ACC112 (cell line): ENCODE results near the gene TAF1.
"Not testable (repeated sequence)": the region's sequence is repeated elsewhere in the genome, so short reads cannot be mapped to it uniquely, and the experiment has no call there.

Experiments
- H2AFZ ChIP-seq: fragments of 200-600 bp; sonication (generic); one replicate; pipeline ENCODE4 v1.6.0; 2017; ENCODE audit warnings: antibody characterized with exemption, low read length; ENCODE audit not compliant: unreplicated experiment
- H3K27ac ChIP-seq: fragments of 200-600 bp; sonication (generic); 2 replicates; pipeline ENCODE4 v1.5.1; 2014; ENCODE audit warnings: low read depth, mild to moderate bottlenecking, antibody characterized with exemption, low read length, moderate library complexity
- H3K27me3 ChIP-seq: fragments of 200-600 bp; sonication (generic); 2 replicates; pipeline ENCODE4 v1.6.1; 2014; ENCODE audit warnings: mild to moderate bottlenecking, antibody characterized with exemption, low read length, moderate library complexity, mixed read lengths; ENCODE audit not compliant: insufficient read depth
- H3K36me3 ChIP-seq: fragments of 200-600 bp; sonication (generic); 2 replicates; pipeline ENCODE4 v1.6.1; 2016; ENCODE audit warnings: mild to moderate bottlenecking, antibody characterized with exemption, low read length, moderate library complexity, mixed read lengths; ENCODE audit not compliant: insufficient read depth
- H3K4me1 ChIP-seq: fragments of 200-600 bp; sonication (generic); one replicate; pipeline ENCODE4 v1.6.1; 2016; ENCODE audit warnings: low read length, mixed read lengths; ENCODE audit not compliant: insufficient read depth, unreplicated experiment, control insufficient read depth
- H3K4me3 ChIP-seq: fragments of 200-600 bp; sonication (generic); 2 replicates; pipeline ENCODE4 v1.5.1; 2014; ENCODE audit warnings: mild to moderate bottlenecking, low read depth, low read length
- H3K79me2 ChIP-seq: fragments of 200-600 bp; sonication (generic); one replicate; pipeline ENCODE4 v1.6.0; 2016; ENCODE audit warnings: low read length; ENCODE audit not compliant: control insufficient read depth, unreplicated experiment, insufficient read depth

TAF1 gene

DNA sequence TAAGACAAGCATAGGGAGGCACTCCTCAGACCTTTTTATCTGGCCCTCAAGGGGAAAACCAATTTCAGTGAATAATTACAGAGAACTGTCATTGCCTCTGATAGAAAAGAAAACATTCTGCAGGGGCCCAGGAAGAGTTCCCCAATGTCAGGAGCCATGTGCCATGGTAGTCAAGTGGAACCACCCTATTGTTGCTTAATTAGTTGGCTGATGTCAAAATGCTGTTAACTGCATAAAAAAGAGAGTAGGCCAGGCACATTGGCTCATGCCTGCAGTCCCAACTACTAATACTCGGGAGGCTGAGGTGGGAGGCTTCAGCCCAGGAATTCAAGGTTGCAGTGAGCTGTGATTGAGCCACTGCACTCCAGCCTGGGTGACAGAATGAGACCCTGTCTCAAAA, 138.2 kb downstream of the TAF1 start:
- H3K27ac ChIP-seq: no peak overlapping the region
- no peaks in the 10 kb centered on the region for H3K79me2 ChIP-seq
- no peak overlapping the region for H2AFZ ChIP-seq
- H3K4me3 ChIP-seq: no peak overlapping the region
- no peaks in the 10 kb centered on the region for H3K4me1 ChIP-seq
- no peaks in the 10 kb centered on the region for H3K36me3 ChIP-seq
- no peaks in the 10 kb centered on the region for H3K27me3 ChIP-seq

GRCh38 chrX:71509289-71509688, 143.1 kb downstream of the TAF1 start:
- Histone ChIP-seq H3K79me2 (no peaks in the 10 kb centered on the region), H3K27ac (no peak overlapping the region), H2AFZ (no peak overlapping the region), H3K4me1 (no peaks in the 10 kb centered on the region), H3K27me3 (no peaks in the 10 kb centered on the region), H3K36me3 (no peaks in the 10 kb centered on the region), H3K4me3 (no peak overlapping the region)

DNA sequence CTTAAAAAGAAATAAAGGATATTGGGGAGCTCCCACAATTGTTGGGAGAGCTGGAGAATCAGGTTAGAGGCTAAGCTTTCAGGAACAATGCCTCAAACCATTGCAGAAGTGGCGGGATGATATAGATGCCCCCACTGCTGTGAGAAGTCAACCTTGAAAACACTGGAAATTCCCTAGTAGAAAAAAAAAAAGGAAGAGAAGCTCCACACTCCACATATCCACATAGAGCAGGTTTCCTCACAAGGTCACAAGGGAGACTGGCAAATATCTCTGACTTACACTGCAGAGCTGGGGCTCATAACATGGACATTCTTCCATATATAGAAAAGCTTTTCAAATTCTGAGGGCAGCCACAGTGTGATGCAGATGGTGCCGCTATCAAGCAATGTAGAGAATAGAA, 144.0 kb downstream of the TAF1 start:
- Histone ChIP-seq H3K27ac (no peak overlapping the region), H3K36me3 (no peaks in the 10 kb centered on the region), H3K4me3 (no peak overlapping the region), H3K4me1 (peaks cover 3% of the 10 kb centered on the region), H3K27me3 (no peaks in the 10 kb centered on the region), H2AFZ (no peak overlapping the region), H3K79me2 (no peaks in the 10 kb centered on the region)

- not testable (repeated sequence) for H3K4me1 ChIP-seq, H3K27me3 ChIP-seq, H3K27ac ChIP-seq, H2AFZ ChIP-seq, H3K4me3 ChIP-seq, H3K36me3 ChIP-seq, H3K79me2 ChIP-seq
Measured at GRCh38 chrX:71513731-71514130, 147.6 kb downstream of the TAF1 start.

GRCh38 chrX:71514367-71515037, 148.3 kb downstream of the TAF1 start:
- H3K4me3 ChIP-seq: no peak overlapping the region
- no peaks in the 10 kb centered on the region for H3K36me3 ChIP-seq
- no peak overlapping the region for H3K27ac ChIP-seq
- H3K27me3 ChIP-seq: no peaks in the 10 kb centered on the region
- peaks cover 3% of the 10 kb centered on the region for H3K4me1 ChIP-seq
- no peaks in the 10 kb centered on the region for H3K79me2 ChIP-seq
- no peak overlapping the region for H2AFZ ChIP-seq

GRCh38 chrX:71515038-71515396, 148.9 kb downstream of the TAF1 start:
- Histone ChIP-seq H3K27me3 (no peaks in the 10 kb centered on the region), H3K36me3 (no peaks in the 10 kb centered on the region), H3K4me1 (peaks cover 3% of the 10 kb centered on the region), H2AFZ (no peak overlapping the region), H3K4me3 (no peak overlapping the region), H3K27ac (no peak overlapping the region), H3K79me2 (no peaks in the 10 kb centered on the region)
